Measurements from ENCODE around the gene PLA2G4A. TPM values are rescaled to one million over a fixed set of nuclear protein-coding genes. Genes with fewer than 3 reads are reported as not detected.

The PLA2G4A gene
- total and polyA plus RNA-seq, 7 donors, result 0.24 to 0.71 (median 0.44) TPM

GRCh38 chr1:186872291-186872690 lies 43.5 kb downstream of the PLA2G4A start:
- no peaks in the 10 kb centered on the region for H3K36me3 ChIP-seq (ENCODE audit: insufficient read depth in 1 of 2, low read depth in 1 of 2)
- no peak overlapping the region for H3K27ac ChIP-seq
- H3K4me3 ChIP-seq, result no peak overlapping the region
- ATAC-seq (no peak), DNase-seq (no peak)
- no peak for TF ChIP-seq CTCF (IDR thresholded peaks at IDR 0.05)
- no peaks in the 10 kb centered on the region for H3K9me3 ChIP-seq
- no peaks in the 10 kb centered on the region for H3K4me1 ChIP-seq
- H3K27me3 ChIP-seq (ENCODE audit: insufficient read depth in 3 of 3, low read length in 2 of 3), result no peaks in the 10 kb centered on the region
- intact Hi-C loops (cut with DNase I), result no loop called here
- 81 to 86% (median 85%) methylated on average over 5 of the region's 5 CpGs for WGBS, 3 donors

GRCh38 chr1:186873687-186874086 lies 44.9 kb downstream of the PLA2G4A start:
- H3K4me3 ChIP-seq, result no peak overlapping the region
- ATAC-seq, result peak in 1 of 4 donors; percentile 52

GRCh38 chr1:186875896-186876835 lies 47.4 kb downstream of the PLA2G4A start:
- H3K27me3 ChIP-seq (ENCODE audit: insufficient read depth in 3 of 3, low read length in 2 of 3), result no peaks in the 10 kb centered on the region
- no peak overlapping the region for H3K4me3 ChIP-seq
- H3K27ac ChIP-seq, result no peak overlapping the region
- no peak for ATAC-seq
- H3K36me3 ChIP-seq (ENCODE audit: insufficient read depth in 1 of 2, low read depth in 1 of 2), result no peaks in the 10 kb centered on the region
- 74 to 76% (median 75%) methylated on average over 12 of the region's 12 CpGs for WGBS, 3 donors
- H3K9me3 ChIP-seq, result no peaks in the 10 kb centered on the region
- DNase-seq, result no peak
- no peaks in the 10 kb centered on the region for H3K4me1 ChIP-seq
- TF ChIP-seq CTCF (IDR thresholded peaks at IDR 0.05), result no peak
- intact Hi-C loops (cut with DNase I), result no loop called here

More at GRCh38 chr1:186873687-186874086, 44.9 kb downstream of the PLA2G4A start:
- Histone ChIP-seq H3K27ac (no peak overlapping the region), H3K4me1 (no peaks in the 10 kb centered on the region), H3K27me3 (ENCODE audit: insufficient read depth in 3 of 3, low read length in 2 of 3) (no peaks in the 10 kb centered on the region), H3K9me3 (no peaks in the 10 kb centered on the region), H3K36me3 (ENCODE audit: insufficient read depth in 1 of 2, low read depth in 1 of 2) (no peaks in the 10 kb centered on the region)
- no peak for DNase-seq
- intact Hi-C loops (cut with DNase I), result no loop called here
- 83 to 93% (median 90%) methylated on average over 1 of the region's 1 CpG for WGBS, 3 donors
- no peak for TF ChIP-seq CTCF (IDR thresholded peaks at IDR 0.05)

GRCh38 chr1:186878356-186878755 lies 49.6 kb downstream of the PLA2G4A start:
- DNase-seq (no peak), ATAC-seq (no peak)
- Histone ChIP-seq H3K27ac (no peak overlapping the region), H3K36me3 (ENCODE audit: insufficient read depth in 1 of 2, low read depth in 1 of 2) (no peaks in the 10 kb centered on the region), H3K4me3 (no peak overlapping the region), H3K27me3 (ENCODE audit: insufficient read depth in 3 of 3, low read length in 2 of 3) (no peaks in the 10 kb centered on the region), H3K9me3 (no peaks in the 10 kb centered on the region), H3K4me1 (no peaks in the 10 kb centered on the region)
- WGBS, 3 donors, result 80 to 81% (median 81%) methylated on average over 2 of the region's 2 CpGs
- no peak for TF ChIP-seq CTCF (IDR thresholded peaks at IDR 0.05)
- intact Hi-C loops (cut with DNase I), result no loop called here
